Measurements from ENCODE around the gene ITFG1.

GRCh38 chr16:47244206-47244605 is 216.7 kb downstream of the ITFG1 start:
- TF ChIP-seq POLR2A (IDR thresholded peaks at IDR 0.05): no peak
- TF ChIP-seq, protein P1, sequence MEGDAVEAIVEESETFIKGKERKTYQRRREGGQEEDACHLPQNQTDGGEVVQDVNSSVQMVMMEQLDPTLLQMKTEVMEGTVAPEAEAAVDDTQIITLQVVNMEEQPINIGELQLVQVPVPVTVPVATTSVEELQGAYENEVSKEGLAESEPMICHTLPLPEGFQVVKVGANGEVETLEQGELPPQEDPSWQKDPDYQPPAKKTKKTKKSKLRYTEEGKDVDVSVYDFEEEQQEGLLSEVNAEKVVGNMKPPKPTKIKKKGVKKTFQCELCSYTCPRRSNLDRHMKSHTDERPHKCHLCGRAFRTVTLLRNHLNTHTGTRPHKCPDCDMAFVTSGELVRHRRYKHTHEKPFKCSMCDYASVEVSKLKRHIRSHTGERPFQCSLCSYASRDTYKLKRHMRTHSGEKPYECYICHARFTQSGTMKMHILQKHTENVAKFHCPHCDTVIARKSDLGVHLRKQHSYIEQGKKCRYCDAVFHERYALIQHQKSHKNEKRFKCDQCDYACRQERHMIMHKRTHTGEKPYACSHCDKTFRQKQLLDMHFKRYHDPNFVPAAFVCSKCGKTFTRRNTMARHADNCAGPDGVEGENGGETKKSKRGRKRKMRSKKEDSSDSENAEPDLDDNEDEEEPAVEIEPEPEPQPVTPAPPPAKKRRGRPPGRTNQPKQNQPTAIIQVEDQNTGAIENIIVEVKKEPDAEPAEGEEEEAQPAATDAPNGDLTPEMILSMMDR (IDR thresholded peaks at IDR 0.05): no peak
- TF ChIP-seq EP300 (IDR thresholded peaks at IDR 0.05): no peak
- TF ChIP-seq POLR2AphosphoS5 (IDR thresholded peaks at IDR 0.05): no peak

Data from suprapubic skin (tissue), 4 donors.